H1 (cell line): ENCODE results near the gene HAO1. TPM values are rescaled to one million over a fixed set of nuclear protein-coding genes. Genes with fewer than 3 reads are reported as not detected.

ENCODE experiments used
- EGR1 ChIP-seq: IDR thresholded peaks from 2 replicates; pipeline ENCODE4 v1.6.1; 2011; ENCODE audit warnings: low read depth, low read length, borderline replicate concordance
- FOSL1 ChIP-seq: IDR thresholded peaks from 2 replicates; pipeline ENCODE4 v1.6.1; 2011; ENCODE audit warnings: mild to moderate bottlenecking, low read depth, low read length, moderate library complexity; ENCODE audit not compliant: insufficient read depth
- JUND ChIP-seq: IDR thresholded peaks from 2 replicates; pipeline ENCODE4 v1.6.1; 2011; ENCODE audit warnings: mild to moderate bottlenecking, improper control_type of control experiment, low read length
- KDM1A ChIP-seq: fragments of 200-600, 300-600 bp; sonication (generic); IDR thresholded peaks from 2 replicates; pipeline ENCODE4 v1.7.1; 2016; ENCODE audit warnings: mild to moderate bottlenecking, low read length, borderline replicate concordance
- NRF1 ChIP-seq: IDR thresholded peaks from 2 replicates; pipeline ENCODE4 v1.6.1; 2011; ENCODE audit warnings: mild to moderate bottlenecking, low read depth, low read length, improper control_type of control experiment
- POLR2A ChIP-seq, 2 experiments: IDR thresholded peaks; 1 replicate in 1 of 2; 2 replicates in 1 of 2; pipeline ENCODE4 v1.6.1; 2011; ENCODE audit warnings: low read depth in 2 of 2, low read length in 2 of 2, mild to moderate bottlenecking in 2 of 2; ENCODE audit errors: control extremely low read depth in 1 of 2
- RFX5 ChIP-seq: IDR thresholded peaks from 2 replicates; pipeline ENCODE4 v1.6.1; 2011; ENCODE audit warnings: low read depth, low read length, improper control_type of control experiment, borderline replicate concordance
- SP2 ChIP-seq: IDR thresholded peaks from 2 replicates; pipeline ENCODE4 v1.6.1; 2012; ENCODE audit warnings: mild to moderate bottlenecking, low read length, inconsistent platforms
- TAF1 ChIP-seq: IDR thresholded peaks from 2 replicates; pipeline ENCODE4 v1.6.1; 2011; ENCODE audit warnings: mild to moderate bottlenecking, low read depth, low read length
- TEAD4 ChIP-seq: IDR thresholded peaks from 2 replicates; pipeline ENCODE4 v1.6.1; 2012; ENCODE audit warnings: low read depth, low read length, inconsistent platforms, mixed read lengths
- polyA plus RNA-seq, 7 experiments: library from polyadenylated mRNA; depleted of rRNA in 3 of 7; stranded (reverse) in 5 of 7; unstranded in 2 of 7; fragments of >200 nt in 5 of 7; fragments of 200-250 nt in 2 of 7; gene quantifications; 1 replicate in 5 of 7; 2 replicates in 1 of 7; 4 replicates in 1 of 7; pipeline versions ENCODE4 v1.2.1 to v1.2.3, GENCODE V29; 2011 to 2013; ENCODE audit warnings: missing spikeins in 2 of 7, mixed read lengths in 2 of 7
- total RNA-seq: library from RNA; stranded (reverse); fragmentation: NEBNext Ultra II Directional; extraction: Animal tissue kit (Norgen Biotek cat#: 25700); gene quantifications from 2 replicates; pipeline ENCODE4 v1.2.1, GENCODE V29; 2021
- TF ChIP-seq, protein P1 (sequence below): fragments of 300-600 bp; sonication (generic); IDR thresholded peaks from 2 replicates; pipeline ENCODE4 v1.7.1; 2012; ENCODE audit warnings: low read length, moderate library complexity, mild to moderate bottlenecking, inconsistent platforms; ENCODE audit not compliant: insufficient replicate concordance
- TF ChIP-seq, protein P2 (sequence below): IDR thresholded peaks from 2 replicates; pipeline ENCODE4 v1.6.1; 2011; ENCODE audit warnings: low read depth, mild to moderate bottlenecking, low read length; ENCODE audit not compliant: insufficient read depth

The HAO1 gene
- total and polyA plus RNA-seq, 2 of the 8 experiments (the other 6 are each of a cell fraction or from before 2014, with no cell fraction given) = not detected

DNA sequence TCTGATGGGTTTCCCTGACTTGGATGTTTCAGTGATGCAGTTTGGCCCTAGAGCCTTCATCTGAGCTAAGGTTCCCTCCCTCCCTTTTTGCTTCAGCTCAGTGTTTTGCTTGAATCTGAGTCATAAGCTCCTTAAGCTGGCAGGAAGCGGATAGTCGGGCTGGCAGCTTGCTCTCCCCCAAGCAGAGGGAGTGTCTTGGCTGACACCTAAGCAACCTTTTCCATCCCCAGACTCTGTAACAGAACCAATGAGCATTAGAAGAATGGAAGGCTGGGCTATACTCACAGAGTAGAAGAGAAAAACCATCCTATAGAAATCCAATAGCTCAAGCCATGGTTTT lies 98.3 kb downstream of the HAO1 start (continued):
- TF ChIP-seq, protein P1, sequence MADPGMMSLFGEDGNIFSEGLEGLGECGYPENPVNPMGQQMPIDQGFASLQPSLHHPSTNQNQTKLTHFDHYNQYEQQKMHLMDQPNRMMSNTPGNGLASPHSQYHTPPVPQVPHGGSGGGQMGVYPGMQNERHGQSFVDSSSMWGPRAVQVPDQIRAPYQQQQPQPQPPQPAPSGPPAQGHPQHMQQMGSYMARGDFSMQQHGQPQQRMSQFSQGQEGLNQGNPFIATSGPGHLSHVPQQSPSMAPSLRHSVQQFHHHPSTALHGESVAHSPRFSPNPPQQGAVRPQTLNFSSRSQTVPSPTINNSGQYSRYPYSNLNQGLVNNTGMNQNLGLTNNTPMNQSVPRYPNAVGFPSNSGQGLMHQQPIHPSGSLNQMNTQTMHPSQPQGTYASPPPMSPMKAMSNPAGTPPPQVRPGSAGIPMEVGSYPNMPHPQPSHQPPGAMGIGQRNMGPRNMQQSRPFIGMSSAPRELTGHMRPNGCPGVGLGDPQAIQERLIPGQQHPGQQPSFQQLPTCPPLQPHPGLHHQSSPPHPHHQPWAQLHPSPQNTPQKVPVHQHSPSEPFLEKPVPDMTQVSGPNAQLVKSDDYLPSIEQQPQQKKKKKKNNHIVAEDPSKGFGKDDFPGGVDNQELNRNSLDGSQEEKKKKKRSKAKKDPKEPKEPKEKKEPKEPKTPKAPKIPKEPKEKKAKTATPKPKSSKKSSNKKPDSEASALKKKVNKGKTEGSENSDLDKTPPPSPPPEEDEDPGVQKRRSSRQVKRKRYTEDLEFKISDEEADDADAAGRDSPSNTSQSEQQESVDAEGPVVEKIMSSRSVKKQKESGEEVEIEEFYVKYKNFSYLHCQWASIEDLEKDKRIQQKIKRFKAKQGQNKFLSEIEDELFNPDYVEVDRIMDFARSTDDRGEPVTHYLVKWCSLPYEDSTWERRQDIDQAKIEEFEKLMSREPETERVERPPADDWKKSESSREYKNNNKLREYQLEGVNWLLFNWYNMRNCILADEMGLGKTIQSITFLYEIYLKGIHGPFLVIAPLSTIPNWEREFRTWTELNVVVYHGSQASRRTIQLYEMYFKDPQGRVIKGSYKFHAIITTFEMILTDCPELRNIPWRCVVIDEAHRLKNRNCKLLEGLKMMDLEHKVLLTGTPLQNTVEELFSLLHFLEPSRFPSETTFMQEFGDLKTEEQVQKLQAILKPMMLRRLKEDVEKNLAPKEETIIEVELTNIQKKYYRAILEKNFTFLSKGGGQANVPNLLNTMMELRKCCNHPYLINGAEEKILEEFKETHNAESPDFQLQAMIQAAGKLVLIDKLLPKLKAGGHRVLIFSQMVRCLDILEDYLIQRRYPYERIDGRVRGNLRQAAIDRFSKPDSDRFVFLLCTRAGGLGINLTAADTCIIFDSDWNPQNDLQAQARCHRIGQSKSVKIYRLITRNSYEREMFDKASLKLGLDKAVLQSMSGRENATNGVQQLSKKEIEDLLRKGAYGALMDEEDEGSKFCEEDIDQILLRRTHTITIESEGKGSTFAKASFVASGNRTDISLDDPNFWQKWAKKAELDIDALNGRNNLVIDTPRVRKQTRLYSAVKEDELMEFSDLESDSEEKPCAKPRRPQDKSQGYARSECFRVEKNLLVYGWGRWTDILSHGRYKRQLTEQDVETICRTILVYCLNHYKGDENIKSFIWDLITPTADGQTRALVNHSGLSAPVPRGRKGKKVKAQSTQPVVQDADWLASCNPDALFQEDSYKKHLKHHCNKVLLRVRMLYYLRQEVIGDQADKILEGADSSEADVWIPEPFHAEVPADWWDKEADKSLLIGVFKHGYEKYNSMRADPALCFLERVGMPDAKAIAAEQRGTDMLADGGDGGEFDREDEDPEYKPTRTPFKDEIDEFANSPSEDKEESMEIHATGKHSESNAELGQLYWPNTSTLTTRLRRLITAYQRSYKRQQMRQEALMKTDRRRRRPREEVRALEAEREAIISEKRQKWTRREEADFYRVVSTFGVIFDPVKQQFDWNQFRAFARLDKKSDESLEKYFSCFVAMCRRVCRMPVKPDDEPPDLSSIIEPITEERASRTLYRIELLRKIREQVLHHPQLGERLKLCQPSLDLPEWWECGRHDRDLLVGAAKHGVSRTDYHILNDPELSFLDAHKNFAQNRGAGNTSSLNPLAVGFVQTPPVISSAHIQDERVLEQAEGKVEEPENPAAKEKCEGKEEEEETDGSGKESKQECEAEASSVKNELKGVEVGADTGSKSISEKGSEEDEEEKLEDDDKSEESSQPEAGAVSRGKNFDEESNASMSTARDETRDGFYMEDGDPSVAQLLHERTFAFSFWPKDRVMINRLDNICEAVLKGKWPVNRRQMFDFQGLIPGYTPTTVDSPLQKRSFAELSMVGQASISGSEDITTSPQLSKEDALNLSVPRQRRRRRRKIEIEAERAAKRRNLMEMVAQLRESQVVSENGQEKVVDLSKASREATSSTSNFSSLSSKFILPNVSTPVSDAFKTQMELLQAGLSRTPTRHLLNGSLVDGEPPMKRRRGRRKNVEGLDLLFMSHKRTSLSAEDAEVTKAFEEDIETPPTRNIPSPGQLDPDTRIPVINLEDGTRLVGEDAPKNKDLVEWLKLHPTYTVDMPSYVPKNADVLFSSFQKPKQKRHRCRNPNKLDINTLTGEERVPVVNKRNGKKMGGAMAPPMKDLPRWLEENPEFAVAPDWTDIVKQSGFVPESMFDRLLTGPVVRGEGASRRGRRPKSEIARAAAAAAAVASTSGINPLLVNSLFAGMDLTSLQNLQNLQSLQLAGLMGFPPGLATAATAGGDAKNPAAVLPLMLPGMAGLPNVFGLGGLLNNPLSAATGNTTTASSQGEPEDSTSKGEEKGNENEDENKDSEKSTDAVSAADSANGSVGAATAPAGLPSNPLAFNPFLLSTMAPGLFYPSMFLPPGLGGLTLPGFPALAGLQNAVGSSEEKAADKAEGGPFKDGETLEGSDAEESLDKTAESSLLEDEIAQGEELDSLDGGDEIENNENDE = no peak
- TF ChIP-seq POLR2A (IDR thresholded peaks at IDR 0.05; ENCODE audit: control extremely low read depth in 1 of 2, low read depth in 2 of 2, low read length in 2 of 2) (no peak), JUND (no peak), FOSL1 (no peak), RFX5 (no peak), TEAD4 (no peak), KDM1A (no peak), EGR1 (no peak), TAF1 (no peak), SP2 (no peak), NRF1 (no peak)
- TF ChIP-seq, protein P2, sequence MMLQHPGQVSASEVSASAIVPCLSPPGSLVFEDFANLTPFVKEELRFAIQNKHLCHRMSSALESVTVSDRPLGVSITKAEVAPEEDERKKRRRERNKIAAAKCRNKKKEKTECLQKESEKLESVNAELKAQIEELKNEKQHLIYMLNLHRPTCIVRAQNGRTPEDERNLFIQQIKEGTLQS = no peak
